ENCODE results near the gene GRWD1. TPM values are rescaled to one million over a fixed set of nuclear protein-coding genes. Genes with fewer than 3 reads are reported as not detected.
A peak's percentile ranks its signal among the peaks of the same experiment; 100 is the strongest.

Gene GRWD1
- total RNA-seq, 4 donors from 2014 or later: 15.1 to 33.1 (median 29.7) TPM

- Histone ChIP-seq H3K4me1 (peaks cover 0 to 35% (median 9%) of the 10 kb centered on the region in 4 donors), H3K36me3 (peaks cover 2 to 42% (median 32%) of the 10 kb centered on the region in 3 donors), H3K4me3 (peak within 1 kb of the TSS; percentile 94 to 99 (median 98)), H3K27me3 (no peaks in the 10 kb centered on the region), H3K9me3 (no peaks in the 10 kb centered on the region), H3K27ac (peak within 1 kb of the TSS; percentile 93 to 100 (median 98))
- WGBS, 2 donors: 0% methylated on average over 37 to 63 of the region's 66 CpGs
- DNase-seq (ENCODE audit: low spot score in 2 of 2): peak; percentile 81 to 84
- TF ChIP-seq POLR2A (IDR thresholded peaks at IDR 0.05) (peak; percentile 78 to 92), CTCF (IDR thresholded peaks at IDR 0.05) (peak in 2 of 5 experiments; percentile 28 to 47), EP300 (IDR thresholded peaks at IDR 0.05) (peak in 1 of 2 donors; percentile 93)
Observed at GRCh38 chr19:48469289-48469881, 23.6 kb downstream of the GRWD1 start, which contains the start of gene CYTH2. TSS of gene CYTH2 (plus strand) at chr19:48469369. CDS start at chr19:48469508, 139 bp downstream.

- H3K27ac ChIP-seq: peak overlapping the region; percentile 93 to 100 (median 98)
- no peaks in the 10 kb centered on the region for H3K27me3 ChIP-seq
- DNase-seq (ENCODE audit: low spot score in 2 of 2): no peak
- TF ChIP-seq EP300 (IDR thresholded peaks at IDR 0.05): no peak
- TF ChIP-seq POLR2A (IDR thresholded peaks at IDR 0.05): no peak
- no peak for TF ChIP-seq CTCF (IDR thresholded peaks at IDR 0.05)
- peaks cover 2 to 49% (median 36%) of the 10 kb centered on the region in 3 donors for H3K36me3 ChIP-seq
- H3K4me1 ChIP-seq: peaks cover 0 to 35% (median 9%) of the 10 kb centered on the region in 4 donors
- H3K4me3 ChIP-seq: peak overlapping the region; percentile 94 to 99 (median 98)
- H3K9me3 ChIP-seq: no peaks in the 10 kb centered on the region
- WGBS, 2 donors: 44 to 51% methylated on average over 20 of the region's 20 CpGs
Observed at GRCh38 chr19:48469934-48470680, 24.3 kb downstream of the GRWD1 start.

DNA sequence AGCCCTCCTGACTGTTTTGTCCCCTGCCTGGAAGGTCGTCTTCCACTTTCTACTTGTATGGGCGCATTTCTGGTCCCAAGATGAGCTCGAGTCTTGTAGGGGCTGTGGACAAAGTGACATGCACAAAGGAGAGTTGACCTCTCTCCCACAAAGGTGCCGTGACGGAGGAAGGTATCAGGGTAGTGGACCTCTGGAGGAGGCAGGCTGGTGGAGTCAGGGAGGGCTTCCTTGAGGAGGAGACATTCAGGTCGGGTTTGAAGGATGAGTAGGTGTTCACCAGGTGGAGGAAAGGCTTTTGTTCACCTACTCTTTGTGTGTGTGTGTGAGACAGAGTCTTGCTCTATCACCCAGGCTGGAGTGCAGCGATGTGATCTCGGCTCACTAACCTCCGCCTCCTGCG, 25.1 kb downstream of the GRWD1 start:
- Histone ChIP-seq H3K27me3 (no peaks in the 10 kb centered on the region), H3K4me1 (peaks cover 0 to 35% (median 9%) of the 10 kb centered on the region in 4 donors), H3K4me3 (no peak overlapping the region), H3K36me3 (peaks cover 5 to 57% (median 39%) of the 10 kb centered on the region in 3 donors), H3K27ac (no peak overlapping the region), H3K9me3 (no peaks in the 10 kb centered on the region)
- no peak for DNase-seq (ENCODE audit: low spot score in 2 of 2)
- no peak for TF ChIP-seq CTCF (IDR thresholded peaks at IDR 0.05)
- WGBS, 2 donors: 90 to 92% methylated on average over 9 to 10 of the region's 10 CpGs

GRCh38 chr19:48471836-48472235, 26.1 kb downstream of the GRWD1 start:
- H3K4me1 ChIP-seq: peaks cover 0 to 35% (median 9%) of the 10 kb centered on the region in 4 donors
- H3K4me3 ChIP-seq: no peak overlapping the region
- no peaks in the 10 kb centered on the region for H3K27me3 ChIP-seq
- no peak for TF ChIP-seq EP300 (IDR thresholded peaks at IDR 0.05)
- no peak for TF ChIP-seq CTCF (IDR thresholded peaks at IDR 0.05)
- no peak for TF ChIP-seq POLR2A (IDR thresholded peaks at IDR 0.05)
- no peak overlapping the region for H3K27ac ChIP-seq
- WGBS, 2 donors: 86 to 91% methylated on average over 4 of the region's 4 CpGs
- H3K9me3 ChIP-seq: no peaks in the 10 kb centered on the region
- H3K36me3 ChIP-seq: peaks cover 5 to 67% (median 39%) of the 10 kb centered on the region in 3 donors
- DNase-seq (ENCODE audit: low spot score in 2 of 2): no peak
